ENCODE results near the gene BBS7.

BBS7 gene

GRCh38 chr4:121776610-121777401 lies 93.5 kb downstream of the BBS7 start:
- Histone ChIP-seq H3K27ac (no peak overlapping the region), H3K27me3 (ENCODE audit: insufficient read depth, low read depth, severe bottlenecking) (no peaks in the 10 kb centered on the region), H3K9me3 (ENCODE audit: severe bottlenecking) (no peaks in the 10 kb centered on the region), H3K4me3 (ENCODE audit: low read depth, low read length) (no peak overlapping the region), H3K36me3 (no peaks in the 10 kb centered on the region)
- no peak for DNase-seq
- TF ChIP-seq CTCF (IDR thresholded peaks at IDR 0.05; ENCODE audit: low read depth, low read length), result no peak
